ENCODE measurements around the gene CELSR3. TPM values are rescaled to one million over a fixed set of nuclear protein-coding genes. Genes with fewer than 3 reads are reported as not detected.

The CELSR3 gene
- total RNA-seq, 1 experiment from 2014 or later, result 7.7 TPM

GRCh38 chr3:48634661-48635221 is 27.9 kb downstream of the CELSR3 start:
- Histone ChIP-seq H3K4me3 (ENCODE audit: low read depth in 2 of 2, low read length in 2 of 2) (peak overlapping the region; percentile 74 to 85), H3K27ac (ENCODE audit: low read length) (peak overlapping the region; percentile 77), H3K4me1 (ENCODE audit: control insufficient read depth, insufficient read depth, low read length) (peaks cover 18% of the 10 kb centered on the region), H3K9me3 (ENCODE audit: control insufficient read depth, insufficient read depth, low read depth, low read length) (no peaks in the 10 kb centered on the region), H3K36me3 (ENCODE audit: control insufficient read depth, insufficient read depth, low read length) (peaks cover 2% of the 10 kb centered on the region), H3K27me3 (ENCODE audit: control insufficient read depth, insufficient read depth, low read length) (no peaks in the 10 kb centered on the region)
- no TSS peak for BruUV-seq (replicated peaks)
- DNase-seq (ENCODE audit: low read depth, low spot score), result no peak
- POLR2A ChIA-PET, result no interaction called here
- intact Hi-C loops (cut with micrococcal nuclease; ENCODE audit: unreplicated experiment), result no loop called here
- peak; percentile 64 for ATAC-seq
- in situ Hi-C loops (cut with HindIII; ENCODE audit: low pct_unique_long_range_greater_than_20kb, low sequenced_read_pairs), result no loop called here
- CTCF ChIA-PET, result interaction anchor here (0.6 to 0.7 kb wide), 2 partner anchors 15 to 75 kb away, joined by 3 read pairs; no protein-coding TSS in a partner anchor
- TF ChIP-seq, protein P1, sequence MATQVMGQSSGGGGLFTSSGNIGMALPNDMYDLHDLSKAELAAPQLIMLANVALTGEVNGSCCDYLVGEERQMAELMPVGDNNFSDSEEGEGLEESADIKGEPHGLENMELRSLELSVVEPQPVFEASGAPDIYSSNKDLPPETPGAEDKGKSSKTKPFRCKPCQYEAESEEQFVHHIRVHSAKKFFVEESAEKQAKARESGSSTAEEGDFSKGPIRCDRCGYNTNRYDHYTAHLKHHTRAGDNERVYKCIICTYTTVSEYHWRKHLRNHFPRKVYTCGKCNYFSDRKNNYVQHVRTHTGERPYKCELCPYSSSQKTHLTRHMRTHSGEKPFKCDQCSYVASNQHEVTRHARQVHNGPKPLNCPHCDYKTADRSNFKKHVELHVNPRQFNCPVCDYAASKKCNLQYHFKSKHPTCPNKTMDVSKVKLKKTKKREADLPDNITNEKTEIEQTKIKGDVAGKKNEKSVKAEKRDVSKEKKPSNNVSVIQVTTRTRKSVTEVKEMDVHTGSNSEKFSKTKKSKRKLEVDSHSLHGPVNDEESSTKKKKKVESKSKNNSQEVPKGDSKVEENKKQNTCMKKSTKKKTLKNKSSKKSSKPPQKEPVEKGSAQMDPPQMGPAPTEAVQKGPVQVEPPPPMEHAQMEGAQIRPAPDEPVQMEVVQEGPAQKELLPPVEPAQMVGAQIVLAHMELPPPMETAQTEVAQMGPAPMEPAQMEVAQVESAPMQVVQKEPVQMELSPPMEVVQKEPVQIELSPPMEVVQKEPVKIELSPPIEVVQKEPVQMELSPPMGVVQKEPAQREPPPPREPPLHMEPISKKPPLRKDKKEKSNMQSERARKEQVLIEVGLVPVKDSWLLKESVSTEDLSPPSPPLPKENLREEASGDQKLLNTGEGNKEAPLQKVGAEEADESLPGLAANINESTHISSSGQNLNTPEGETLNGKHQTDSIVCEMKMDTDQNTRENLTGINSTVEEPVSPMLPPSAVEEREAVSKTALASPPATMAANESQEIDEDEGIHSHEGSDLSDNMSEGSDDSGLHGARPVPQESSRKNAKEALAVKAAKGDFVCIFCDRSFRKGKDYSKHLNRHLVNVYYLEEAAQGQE (IDR thresholded peaks at IDR 0.05; ENCODE audit: insufficient read depth in 1 of 2, low read depth in 2 of 2, low read length in 1 of 2), result no peak
- TF ChIP-seq SIN3A (IDR thresholded peaks at IDR 0.05; ENCODE audit: borderline replicate concordance, insufficient read depth, low read depth, low read length) (no peak), TCF7L2 (IDR thresholded peaks at IDR 0.05; ENCODE audit: low read depth, low read length) (no peak), POLR2AphosphoS5 (IDR thresholded peaks at IDR 0.05; ENCODE audit: low read depth, low read length) (no peak), CTCF (IDR thresholded peaks at IDR 0.05) (no peak)

- intact Hi-C loops (cut with micrococcal nuclease; ENCODE audit: unreplicated experiment) (no loop called here), in situ Hi-C loops (cut with HindIII; ENCODE audit: low pct_unique_long_range_greater_than_20kb, low sequenced_read_pairs) (no loop called here)
- no peaks in the 10 kb centered on the region for H3K9me3 ChIP-seq (ENCODE audit: control insufficient read depth, insufficient read depth, low read depth, low read length)
- ChIA-PET CTCF (no interaction called here), POLR2A (no interaction called here)
- no peak for ATAC-seq
- peaks cover 18% of the 10 kb centered on the region for H3K4me1 ChIP-seq (ENCODE audit: control insufficient read depth, insufficient read depth, low read length)
- TF ChIP-seq TCF7L2 (IDR thresholded peaks at IDR 0.05; ENCODE audit: low read depth, low read length) (no peak), POLR2AphosphoS5 (IDR thresholded peaks at IDR 0.05; ENCODE audit: low read depth, low read length) (no peak), CTCF (IDR thresholded peaks at IDR 0.05) (no peak), SIN3A (IDR thresholded peaks at IDR 0.05; ENCODE audit: borderline replicate concordance, insufficient read depth, low read depth, low read length) (no peak)
- TF ChIP-seq, protein P1 (IDR thresholded peaks at IDR 0.05; ENCODE audit: insufficient read depth in 1 of 2, low read depth in 2 of 2, low read length in 1 of 2), result no peak
- peak overlapping the region; percentile 74 to 85; a peak in 1 of 4 replicates for H3K4me3 ChIP-seq (ENCODE audit: low read depth in 2 of 2, low read length in 2 of 2)
- H3K27me3 ChIP-seq (ENCODE audit: control insufficient read depth, insufficient read depth, low read length), result no peaks in the 10 kb centered on the region
- DNase-seq (ENCODE audit: low read depth, low spot score), result no peak
- peak overlapping the region; percentile 77; the same call in 1 of the 2 replicates for H3K27ac ChIP-seq (ENCODE audit: low read length)
- no TSS peak for BruUV-seq (replicated peaks)
- peaks cover 2% of the 10 kb centered on the region for H3K36me3 ChIP-seq (ENCODE audit: control insufficient read depth, insufficient read depth, low read length)
Observed at GRCh38 chr3:48633743-48634142, 28.9 kb downstream of the CELSR3 start.
